ENCODE results near the gene RANBP10. TPM values are rescaled to one million over a fixed set of nuclear protein-coding genes. Genes with fewer than 3 reads are reported as not detected.
A peak's percentile ranks its signal among the peaks of the same experiment; 100 is the strongest.
"Not testable (repeated sequence)": the region's sequence is repeated elsewhere in the genome, so short reads cannot be mapped to it uniquely, and the experiment has no call there.

The RANBP10 gene
- total RNA-seq (2014; rRNA removed; shearing (Covaris generic)): 6.7 and 8.3 TPM in 2 replicates

- peak; percentile 99 for DNase-seq (ENCODE audit: low spot score)
Observed at GRCh38 chr16:67806428-67807147, at the start of gene RANBP10, which contains the start of gene TSNAXIP1. RANBP10 (minus strand) TSS chr16:67806560; CDS start chr16:67806536, 24 bp downstream. TSNAXIP1 (plus strand) TSS chr16:67806889; CDS start chr16:67807150, 261 bp downstream.

- DNase-seq (ENCODE audit: low spot score): no peak
Observed at GRCh38 chr16:67855789-67856188, 49.4 kb upstream of the RANBP10 start.

DNA sequence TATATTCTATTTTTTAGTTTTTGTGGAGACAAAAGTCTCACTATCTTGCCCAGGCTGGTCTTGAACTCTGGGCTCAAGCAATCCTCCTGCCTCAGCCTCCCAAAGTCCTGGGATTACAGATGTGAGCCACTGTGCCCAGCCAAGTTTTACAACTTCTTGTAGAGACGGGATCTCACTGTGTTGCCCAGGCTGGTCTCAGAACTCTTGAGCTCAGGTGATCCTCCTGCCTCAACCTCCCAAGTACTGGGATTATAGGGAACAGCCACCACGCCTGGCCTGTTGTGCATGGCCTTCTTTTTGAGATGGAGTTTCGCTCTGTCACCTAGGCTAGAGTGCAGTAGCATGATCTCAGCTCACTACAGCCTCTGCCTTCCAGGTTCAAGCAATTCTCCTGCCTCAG lies 47.3 kb upstream of the RANBP10 start:
- no peak for DNase-seq (ENCODE audit: low spot score)

DNA sequence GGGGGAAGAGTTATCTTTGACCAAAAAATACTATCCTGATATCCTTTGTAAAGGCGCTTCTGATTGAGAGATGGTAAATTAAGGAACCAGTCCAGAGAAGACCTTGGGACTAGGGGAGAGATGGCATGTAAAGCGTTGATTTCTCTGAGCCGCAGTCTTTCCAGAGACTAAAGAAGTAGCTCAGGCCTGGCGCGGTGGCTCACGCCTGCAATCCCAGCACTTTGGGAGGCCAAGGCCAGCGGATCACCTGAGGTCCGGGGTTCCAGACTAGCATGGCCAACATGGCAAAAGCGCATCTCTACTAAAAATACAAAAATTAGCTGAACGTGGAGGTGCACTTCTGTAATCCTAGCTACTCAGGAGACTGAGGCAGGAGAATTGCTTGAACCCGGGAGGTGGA lies 41.8 kb upstream of the RANBP10 start:
- no peak for DNase-seq (ENCODE audit: low spot score)

GRCh38 chr16:67847064-67847861 lies 40.9 kb upstream of the RANBP10 start, which contains the start of gene CENPT:
CENPT (minus strand) TSS chr16:67847693; CDS start chr16:67833859, 13,834 bp downstream.
- peak; percentile 46 for DNase-seq (ENCODE audit: low spot score)

DNA sequence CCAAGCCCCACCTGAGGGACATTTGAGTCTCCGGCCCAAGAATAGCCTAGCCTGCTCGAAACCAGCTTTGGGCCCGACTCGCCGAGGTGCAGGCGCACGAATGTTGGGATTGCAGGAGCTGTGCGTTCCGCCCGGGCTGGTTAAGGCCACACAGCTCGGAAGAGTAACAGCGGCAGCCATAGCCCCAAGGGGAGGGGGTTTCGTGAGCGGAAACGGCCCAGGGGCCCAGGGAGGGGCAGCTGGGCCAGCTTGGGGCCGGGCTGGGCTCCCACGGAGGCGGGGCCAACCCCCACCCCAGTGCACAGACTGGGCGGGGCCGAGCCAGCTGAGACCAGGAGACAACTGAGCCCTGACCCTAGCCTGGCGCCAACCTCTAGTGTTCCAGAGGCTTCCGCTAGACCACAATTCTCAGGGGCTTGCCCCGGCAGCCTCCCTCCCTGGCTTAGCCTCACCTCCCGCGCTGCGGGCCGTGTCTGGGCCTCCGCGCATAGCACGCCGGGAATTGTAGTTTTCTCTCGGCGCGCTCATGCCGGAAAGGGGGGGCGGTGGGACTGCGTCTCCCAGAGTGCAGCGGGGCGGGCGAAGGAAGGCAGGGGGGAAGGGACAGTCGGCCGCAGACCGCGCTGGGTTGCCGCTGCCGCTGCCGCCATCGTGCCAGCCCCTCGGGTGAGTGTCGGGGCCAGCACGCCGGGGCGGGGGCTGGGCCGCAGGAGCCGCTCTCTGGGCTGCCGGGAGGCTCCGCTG lies 40.1 kb upstream of the RANBP10 start, which contains the start of gene NUTF2:
Gene NUTF2 (plus strand): TSS at position 614 of the 744 bp plus-strand sequence. CDS start 18,198 bp downstream, outside the sequence.
- DNase-seq (ENCODE audit: low spot score): peak; percentile 95

DNA sequence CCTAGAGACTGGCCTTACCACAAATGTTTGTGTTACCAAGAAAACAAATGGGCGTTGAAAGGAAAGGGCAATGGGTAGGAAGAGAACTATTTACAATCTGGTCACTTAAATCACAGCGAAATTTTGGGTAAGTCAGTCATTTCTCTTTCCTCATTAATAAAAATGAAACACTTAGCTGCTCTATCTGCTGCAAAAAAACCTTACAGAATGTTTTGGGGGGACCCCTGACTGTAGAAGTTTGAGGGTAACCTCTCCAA lies 39.6 kb upstream of the RANBP10 start:
- no peak for DNase-seq (ENCODE audit: low spot score)

GRCh38 chr16:67845291-67846062 lies 39.1 kb upstream of the RANBP10 start:
- DNase-seq (ENCODE audit: low spot score): peak; percentile 38

DNA sequence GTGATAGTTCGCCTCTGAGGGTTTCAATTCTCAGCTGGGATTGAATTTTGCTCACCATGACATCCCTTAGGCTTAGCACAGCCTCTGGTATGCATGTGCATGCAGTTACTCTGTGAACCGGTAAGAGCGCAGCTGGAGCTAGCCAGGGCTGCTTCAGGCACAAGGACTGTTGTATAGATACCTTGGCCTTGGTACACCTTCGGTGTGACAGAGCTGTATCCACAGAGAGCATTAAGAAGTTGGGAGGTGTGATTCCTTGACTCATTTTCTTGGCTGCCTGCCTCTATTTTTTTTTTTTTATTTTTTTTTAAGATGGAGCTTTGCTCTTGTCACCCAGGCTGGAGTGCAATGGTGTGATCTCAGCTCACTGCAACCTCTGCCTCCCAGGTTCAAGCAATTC lies 38.1 kb upstream of the RANBP10 start:
- no peak for DNase-seq (ENCODE audit: low spot score)

- no peak for DNase-seq (ENCODE audit: low spot score)
Observed at GRCh38 chr16:67843343-67843765, 37.0 kb upstream of the RANBP10 start.

DNA sequence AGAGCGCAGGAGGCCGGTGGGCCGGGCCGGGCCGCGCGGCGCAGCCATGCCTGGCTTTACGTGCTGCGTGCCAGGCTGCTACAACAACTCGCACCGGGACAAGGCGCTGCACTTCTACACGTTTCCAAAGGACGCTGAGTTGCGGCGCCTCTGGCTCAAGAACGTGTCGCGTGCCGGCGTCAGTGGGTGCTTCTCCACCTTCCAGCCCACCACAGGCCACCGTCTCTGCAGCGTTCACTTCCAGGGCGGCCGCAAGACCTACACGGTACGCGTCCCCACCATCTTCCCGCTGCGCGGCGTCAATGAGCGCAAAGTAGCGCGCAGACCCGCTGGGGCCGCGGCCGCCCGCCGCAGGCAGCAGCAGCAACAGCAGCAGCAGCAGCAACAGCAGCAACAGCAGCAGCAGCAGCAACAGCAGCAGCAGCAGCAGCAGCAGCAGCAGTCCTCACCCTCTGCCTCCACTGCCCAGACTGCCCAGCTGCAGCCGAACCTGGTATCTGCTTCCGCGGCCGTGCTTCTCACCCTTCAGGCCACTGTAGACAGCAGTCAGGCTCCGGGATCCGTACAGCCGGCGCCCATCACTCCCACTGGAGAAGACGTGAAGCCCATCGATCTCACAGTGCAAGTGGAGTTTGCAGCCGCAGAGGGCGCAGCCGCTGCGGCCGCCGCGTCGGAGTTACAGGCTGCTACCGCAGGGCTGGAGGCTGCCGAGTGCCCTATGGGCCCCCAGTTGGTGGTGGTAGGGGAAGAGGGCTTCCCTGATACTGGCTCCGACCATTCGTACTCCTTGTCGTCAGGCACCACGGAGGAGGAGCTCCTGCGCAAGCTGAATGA lies 36.4 kb upstream of the RANBP10 start:
- DNase-seq (ENCODE audit: low spot score): peak; percentile 65

- peak; percentile 99 for DNase-seq (ENCODE audit: low spot score)
Observed at GRCh38 chr16:67841816-67842508, 35.6 kb upstream of the RANBP10 start, which contains the start of gene THAP11. THAP11 (plus strand) TSS chr16:67842320; CDS start chr16:67842555, 235 bp downstream.

DNA sequence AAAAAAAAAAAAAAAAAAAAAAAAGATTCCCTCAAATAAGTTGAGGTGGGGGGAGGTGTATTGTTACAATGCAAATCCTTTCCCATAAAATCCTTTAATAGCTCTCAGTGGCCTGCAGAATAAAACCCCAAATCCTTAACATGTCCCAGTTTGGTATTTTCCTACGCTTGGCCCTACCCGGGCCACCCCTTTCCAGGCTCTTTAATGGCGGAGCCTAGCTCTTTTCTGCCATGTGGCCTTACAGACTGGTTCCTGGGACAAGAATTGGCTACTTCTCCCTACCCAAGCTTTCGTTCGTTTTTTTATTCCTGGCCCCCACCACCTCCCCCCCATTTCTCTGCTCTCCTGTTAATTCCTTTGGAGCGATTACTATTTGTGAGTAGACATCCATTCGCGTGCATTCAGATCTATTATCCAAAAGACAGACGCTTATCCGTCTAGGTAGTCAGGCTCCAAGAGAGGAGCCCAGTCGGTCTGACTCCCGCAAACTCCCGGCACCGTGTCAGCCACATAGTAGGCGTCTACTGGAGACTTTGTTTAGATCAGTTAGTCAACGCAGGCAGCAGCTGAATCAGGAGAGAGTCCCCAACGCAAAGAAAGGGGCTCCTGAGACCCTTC lies 34.9 kb upstream of the RANBP10 start:
- DNase-seq (ENCODE audit: low spot score): no peak

DNA sequence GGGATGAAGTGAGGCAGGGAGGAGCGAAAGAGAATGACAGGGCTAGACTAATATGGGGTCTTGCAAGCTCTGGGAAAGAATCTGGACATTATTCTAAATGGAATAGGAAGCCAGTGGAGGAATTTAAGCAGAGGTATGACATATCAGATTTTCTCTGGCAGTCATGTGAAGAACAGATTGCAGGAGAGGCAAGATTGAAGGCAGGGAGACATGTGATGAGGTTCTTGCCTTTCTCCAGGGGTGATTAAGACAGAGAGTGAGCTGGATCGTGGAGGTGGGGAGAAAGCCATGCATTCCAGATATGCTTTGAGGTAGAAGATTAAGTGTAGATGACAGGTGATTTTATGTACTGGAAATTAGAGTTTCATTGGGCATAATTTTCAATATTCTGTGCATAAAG lies 31.5 kb upstream of the RANBP10 start:
- no peak for DNase-seq (ENCODE audit: low spot score)

DNA sequence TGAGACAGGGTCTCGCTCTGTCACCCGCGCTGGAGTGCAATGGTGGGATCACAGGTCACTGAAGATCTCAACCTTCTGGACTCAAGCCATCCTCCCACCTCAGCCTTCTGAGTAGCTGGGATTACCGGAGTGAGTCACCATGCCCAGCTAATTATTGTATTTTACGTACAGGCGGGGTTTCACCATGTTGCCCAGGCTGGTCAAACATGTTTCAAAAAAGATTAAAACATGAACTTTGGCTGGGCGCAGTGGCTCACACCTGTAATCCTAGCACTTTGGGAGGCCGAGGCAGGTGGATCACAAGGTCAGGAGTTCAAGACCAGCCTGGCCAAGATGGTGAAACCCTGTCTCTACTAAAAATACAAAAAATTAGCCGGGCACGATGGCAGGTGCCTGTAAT lies 30.8 kb upstream of the RANBP10 start:
- not testable (repeated sequence) for DNase-seq (ENCODE audit: low spot score)

GRCh38 chr16:67834242-67834614 lies 27.9 kb upstream of the RANBP10 start:
- no peak for DNase-seq (ENCODE audit: low spot score)

GRCh38 chr16:67833415-67834241 lies 27.3 kb upstream of the RANBP10 start:
- DNase-seq (ENCODE audit: low spot score): peak; percentile 89

DNA sequence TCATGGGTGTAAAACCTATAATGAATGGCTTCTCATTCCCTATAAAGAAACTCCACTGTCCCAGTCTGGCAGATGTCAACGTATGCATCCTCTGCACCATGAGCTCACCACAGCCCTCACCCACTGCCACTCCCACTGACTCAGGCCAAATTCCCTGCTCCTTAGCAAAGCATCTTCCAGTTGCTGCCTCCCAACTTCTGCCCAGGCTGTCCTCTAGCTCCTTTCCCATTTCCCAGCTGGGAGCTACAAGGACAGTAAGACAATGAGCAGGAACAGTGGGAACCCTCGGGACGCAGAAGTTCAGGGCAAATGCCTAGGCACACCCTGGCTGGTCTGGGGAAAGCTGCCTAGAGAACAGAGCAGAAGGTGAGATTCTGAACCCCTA lies 26.7 kb upstream of the RANBP10 start:
- DNase-seq (ENCODE audit: low spot score): no peak
